ENCODE results near the gene HERPUD2. TPM values are rescaled to one million over a fixed set of nuclear protein-coding genes. Genes with fewer than 3 reads are reported as not detected.
"Not testable (repeated sequence)": the region's sequence is repeated elsewhere in the genome, so short reads cannot be mapped to it uniquely, and the experiment has no call there.

HERPUD2 gene
- polyA plus RNA-seq, 3 donors = 12.2 to 16.5 (median 15.0) TPM

GRCh38 chr7:35646289-35647023 lies 48.5 kb downstream of the HERPUD2 start:
- WGBS, 3 donors = 16 to 49% (median 42%) methylated on average over 3 of the region's 3 CpGs
- H3K27ac ChIP-seq (ENCODE audit: low read depth, low read length) = no peak overlapping the region

- 87 to 98% (median 96%) methylated on average over 4 of the region's 4 CpGs for WGBS, 3 donors
- no peak overlapping the region for H3K27ac ChIP-seq (ENCODE audit: low read depth, low read length)
Measured at GRCh38 chr7:35645691-35646090, 49.2 kb downstream of the HERPUD2 start.

- H3K27ac ChIP-seq (ENCODE audit: low read depth, low read length) = no peak overlapping the region
- WGBS, 3 donors = 68 to 93% (median 73%) methylated on average over 3 of the region's 3 CpGs
Measured at GRCh38 chr7:35630024-35630972, 64.6 kb downstream of the HERPUD2 start.

GRCh38 chr7:35624299-35625186 lies 70.4 kb downstream of the HERPUD2 start:
- 36 to 40% (median 38%) methylated on average over 16 of the region's 16 CpGs for WGBS, 3 donors
- H3K27ac ChIP-seq (ENCODE audit: low read depth, low read length) = no peak overlapping the region

- WGBS, 3 donors = 37 to 66% (median 65%) methylated on average over 2 of the region's 2 CpGs
- no peak overlapping the region for H3K27ac ChIP-seq (ENCODE audit: low read depth, low read length)
Measured at GRCh38 chr7:35623381-35623780, 71.6 kb downstream of the HERPUD2 start.

GRCh38 chr7:35619863-35620262 lies 75.1 kb downstream of the HERPUD2 start:
- WGBS, 3 donors = 88 to 94% (median 89%) methylated on average over 1 of the region's 1 CpG
- H3K27ac ChIP-seq (ENCODE audit: low read depth, low read length) = no peak overlapping the region

GRCh38 chr7:35617041-35617440 lies 77.9 kb downstream of the HERPUD2 start:
- no peak overlapping the region for H3K27ac ChIP-seq (ENCODE audit: low read depth, low read length)
- 40 to 79% (median 57%) methylated on average over 3 of the region's 3 CpGs for WGBS, 3 donors

- WGBS, 3 donors = 92 to 96% (median 93%) methylated on average over 2 of the region's 2 CpGs
- no peak overlapping the region for H3K27ac ChIP-seq (ENCODE audit: low read depth, low read length)
Measured at GRCh38 chr7:35613150-35613549, 81.8 kb downstream of the HERPUD2 start.

GRCh38 chr7:35605760-35606159 lies 89.2 kb downstream of the HERPUD2 start:
- WGBS, 3 donors = 21 to 80% (median 55%) methylated on average over 1 of the region's 1 CpG
- no peak overlapping the region for H3K27ac ChIP-seq (ENCODE audit: low read depth, low read length)

- H3K27ac ChIP-seq (ENCODE audit: low read depth, low read length) = no peak overlapping the region
Measured at GRCh38 chr7:35604595-35604994, 90.3 kb downstream of the HERPUD2 start.

- 39 to 89% (median 44%) methylated on average over 1 of the region's 1 CpG for WGBS, 3 donors
- H3K27ac ChIP-seq (ENCODE audit: low read depth, low read length) = no peak overlapping the region
Measured at GRCh38 chr7:35599645-35600044, 95.3 kb downstream of the HERPUD2 start.

- no peak overlapping the region for H3K27ac ChIP-seq (ENCODE audit: low read depth, low read length)
- 49 to 74% (median 49%) methylated on average over 2 of the region's 2 CpGs for WGBS, 3 donors
Measured at GRCh38 chr7:35599061-35599460, 95.9 kb downstream of the HERPUD2 start.

- H3K27ac ChIP-seq (ENCODE audit: low read depth, low read length) = no peak overlapping the region
- 28 to 57% (median 37%) methylated on average over 2 of the region's 2 CpGs for WGBS, 3 donors
Measured at GRCh38 chr7:35596061-35596460, 98.9 kb downstream of the HERPUD2 start.

- no peak overlapping the region for H3K27ac ChIP-seq (ENCODE audit: low read depth, low read length)
- 71 to 78% (median 77%) methylated on average over 8 of the region's 8 CpGs for WGBS, 3 donors
Measured at GRCh38 chr7:35593899-35594298, 101.0 kb downstream of the HERPUD2 start.

- 87 to 95% (median 88%) methylated on average over 4 of the region's 4 CpGs for WGBS, 3 donors
Measured at GRCh38 chr7:35588647-35589046, 106.3 kb downstream of the HERPUD2 start.

GRCh38 chr7:35584990-35585389 lies 109.9 kb downstream of the HERPUD2 start:
- H3K27ac ChIP-seq (ENCODE audit: low read depth, low read length) = no peak overlapping the region
- 66 to 73% (median 67%) methylated on average over 2 of the region's 2 CpGs for WGBS, 3 donors

More at GRCh38 chr7:35588647-35589046, 106.3 kb downstream of the HERPUD2 start:
- H3K27ac ChIP-seq (ENCODE audit: low read depth, low read length) = no peak overlapping the region

- not testable (repeated sequence) for H3K27ac ChIP-seq (ENCODE audit: low read depth, low read length)
- 85 to 89% (median 86%) methylated on average over 3 of the region's 3 CpGs for WGBS, 3 donors
Measured at GRCh38 chr7:35584533-35584932, 110.4 kb downstream of the HERPUD2 start.

Measured in adipose tissue (tissue), 3 donors.